ENCODE measurements around the gene HS3ST5. TPM values are rescaled to one million over a fixed set of nuclear protein-coding genes. Genes with fewer than 3 reads are reported as not detected.

HS3ST5 gene
- total and polyA plus RNA-seq, 2 donors (not counting 1 experiment from before 2014, with no cell fraction given) = under 0.01 TPM; not detected in 1

DNA sequence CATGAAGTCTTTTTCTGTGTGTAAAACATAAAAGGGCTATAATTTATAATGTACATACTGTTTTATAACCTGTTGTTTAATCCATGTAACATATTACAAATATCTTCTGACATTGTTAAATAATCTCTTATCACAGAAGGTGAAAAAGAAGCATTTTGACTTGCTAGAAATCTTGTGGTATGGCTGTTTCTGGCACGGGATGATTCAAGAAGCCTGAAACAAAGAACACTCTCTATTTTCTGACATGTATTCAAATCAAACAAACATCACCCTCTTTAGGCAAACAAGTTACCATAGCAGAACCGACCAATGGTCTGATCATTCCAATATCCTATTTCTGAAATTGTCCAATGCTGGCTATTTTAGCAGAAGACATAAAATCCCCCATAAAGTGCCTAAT, 55.4 kb downstream of the HS3ST5 start:
- no peak for TF ChIP-seq EZH2 (IDR thresholded peaks at IDR 0.05; ENCODE audit: low read length, missing control alignments)
- TF ChIP-seq, protein P1, sequence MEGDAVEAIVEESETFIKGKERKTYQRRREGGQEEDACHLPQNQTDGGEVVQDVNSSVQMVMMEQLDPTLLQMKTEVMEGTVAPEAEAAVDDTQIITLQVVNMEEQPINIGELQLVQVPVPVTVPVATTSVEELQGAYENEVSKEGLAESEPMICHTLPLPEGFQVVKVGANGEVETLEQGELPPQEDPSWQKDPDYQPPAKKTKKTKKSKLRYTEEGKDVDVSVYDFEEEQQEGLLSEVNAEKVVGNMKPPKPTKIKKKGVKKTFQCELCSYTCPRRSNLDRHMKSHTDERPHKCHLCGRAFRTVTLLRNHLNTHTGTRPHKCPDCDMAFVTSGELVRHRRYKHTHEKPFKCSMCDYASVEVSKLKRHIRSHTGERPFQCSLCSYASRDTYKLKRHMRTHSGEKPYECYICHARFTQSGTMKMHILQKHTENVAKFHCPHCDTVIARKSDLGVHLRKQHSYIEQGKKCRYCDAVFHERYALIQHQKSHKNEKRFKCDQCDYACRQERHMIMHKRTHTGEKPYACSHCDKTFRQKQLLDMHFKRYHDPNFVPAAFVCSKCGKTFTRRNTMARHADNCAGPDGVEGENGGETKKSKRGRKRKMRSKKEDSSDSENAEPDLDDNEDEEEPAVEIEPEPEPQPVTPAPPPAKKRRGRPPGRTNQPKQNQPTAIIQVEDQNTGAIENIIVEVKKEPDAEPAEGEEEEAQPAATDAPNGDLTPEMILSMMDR (conservative IDR thresholded peaks at IDR 0.05 in 1 of 2, IDR thresholded peaks at IDR 0.05 in 1 of 2; ENCODE audit: low read depth in 1 of 2, low read length in 2 of 2) = no peak

GRCh38 chr6:114286211-114286610, 56.6 kb downstream of the HS3ST5 start:
- no peak overlapping the region for H3K27ac ChIP-seq (ENCODE audit: insufficient read depth, low read length)
- no peaks in the 10 kb centered on the region for H3K9me3 ChIP-seq (ENCODE audit: control insufficient read depth, insufficient read depth, low read depth, low read length)
- H3K4me3 ChIP-seq (replicated peaks in 1 of 4; ENCODE audit: control extremely low read depth in 1 of 4, insufficient read depth in 1 of 4, low read depth in 3 of 4, low read length in 4 of 4) = no peak overlapping the region
- no peaks in the 10 kb centered on the region for H4K20me1 ChIP-seq (ENCODE audit: control insufficient read depth, extremely low read depth, insufficient read depth, low read length)
- no peak overlapping the region for H2AFZ ChIP-seq (ENCODE audit: low read length)
- DNase-seq (ENCODE audit: low read depth in 2 of 2) = no peak
- no peak for TF ChIP-seq EZH2 (IDR thresholded peaks at IDR 0.05; ENCODE audit: low read length, missing control alignments)
- TF ChIP-seq, protein P1 (conservative IDR thresholded peaks at IDR 0.05 in 1 of 2, IDR thresholded peaks at IDR 0.05 in 1 of 2; ENCODE audit: low read depth in 1 of 2, low read length in 2 of 2) = no peak
- no peaks in the 10 kb centered on the region for H3K4me1 ChIP-seq (ENCODE audit: control insufficient read depth, extremely low read depth, insufficient read depth, low read length)
- H3K36me3 ChIP-seq (ENCODE audit: control insufficient read depth, insufficient read depth, low read length) = no peaks in the 10 kb centered on the region
- no peaks in the 10 kb centered on the region for H3K27me3 ChIP-seq (ENCODE audit: control insufficient read depth, insufficient read depth, low read length)
- no peak overlapping the region for H3K9ac ChIP-seq (ENCODE audit: insufficient read depth, low read length)
- H3K4me2 ChIP-seq (ENCODE audit: extremely low read depth, insufficient read depth, low read length) = no peak overlapping the region
- H3K79me2 ChIP-seq (ENCODE audit: control insufficient read depth, insufficient read depth, low read length) = no peaks in the 10 kb centered on the region

More for the DNA sequence above, 55.4 kb downstream of the HS3ST5 start:
- Histone ChIP-seq H3K4me1 (ENCODE audit: control insufficient read depth, extremely low read depth, insufficient read depth, low read length) (no peaks in the 10 kb centered on the region), H4K20me1 (ENCODE audit: control insufficient read depth, extremely low read depth, insufficient read depth, low read length) (no peaks in the 10 kb centered on the region), H3K27me3 (ENCODE audit: control insufficient read depth, insufficient read depth, low read length) (no peaks in the 10 kb centered on the region), H3K9me3 (ENCODE audit: control insufficient read depth, insufficient read depth, low read depth, low read length) (no peaks in the 10 kb centered on the region), H3K27ac (ENCODE audit: insufficient read depth, low read length) (no peak overlapping the region), H3K4me2 (ENCODE audit: extremely low read depth, insufficient read depth, low read length) (no peak overlapping the region), H3K79me2 (ENCODE audit: control insufficient read depth, insufficient read depth, low read length) (no peaks in the 10 kb centered on the region), H3K9ac (ENCODE audit: insufficient read depth, low read length) (no peak overlapping the region), H2AFZ (ENCODE audit: low read length) (no peak overlapping the region), H3K4me3 (replicated peaks in 1 of 4; ENCODE audit: control extremely low read depth in 1 of 4, insufficient read depth in 1 of 4, low read depth in 3 of 4, low read length in 4 of 4) (no peak overlapping the region), H3K36me3 (ENCODE audit: control insufficient read depth, insufficient read depth, low read length) (no peaks in the 10 kb centered on the region)
- no peak for DNase-seq (ENCODE audit: low read depth in 2 of 2)

DNA sequence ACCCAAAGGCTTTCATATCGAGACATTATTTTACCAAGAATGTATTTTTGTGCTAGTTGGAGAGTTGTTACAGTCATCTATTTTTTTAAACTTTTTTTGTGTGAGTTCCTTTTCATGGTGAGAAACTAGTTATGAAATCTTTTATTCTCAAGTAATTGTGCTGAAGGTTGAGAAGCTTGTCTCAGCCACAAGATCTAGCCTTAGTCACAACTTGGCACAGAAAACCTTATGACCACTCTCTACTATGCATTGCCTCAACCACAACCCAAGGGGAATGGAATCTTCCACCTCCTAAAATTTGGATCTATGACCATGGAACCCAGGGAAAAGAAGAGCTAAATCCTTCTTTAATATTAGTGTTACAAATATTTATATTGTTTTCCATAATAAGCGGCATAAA, 58.5 kb downstream of the HS3ST5 start:
- Histone ChIP-seq H3K9me3 (ENCODE audit: control insufficient read depth, insufficient read depth, low read depth, low read length) (no peaks in the 10 kb centered on the region), H3K4me3 (replicated peaks in 1 of 4; ENCODE audit: control extremely low read depth in 1 of 4, insufficient read depth in 1 of 4, low read depth in 3 of 4, low read length in 4 of 4) (no peak overlapping the region), H3K9ac (ENCODE audit: insufficient read depth, low read length) (no peak overlapping the region), H3K4me1 (ENCODE audit: control insufficient read depth, extremely low read depth, insufficient read depth, low read length) (no peaks in the 10 kb centered on the region), H3K27ac (ENCODE audit: insufficient read depth, low read length) (no peak overlapping the region), H3K36me3 (ENCODE audit: control insufficient read depth, insufficient read depth, low read length) (no peaks in the 10 kb centered on the region), H3K27me3 (ENCODE audit: control insufficient read depth, insufficient read depth, low read length) (no peaks in the 10 kb centered on the region), H3K4me2 (ENCODE audit: extremely low read depth, insufficient read depth, low read length) (no peak overlapping the region), H3K79me2 (ENCODE audit: control insufficient read depth, insufficient read depth, low read length) (no peaks in the 10 kb centered on the region), H4K20me1 (ENCODE audit: control insufficient read depth, extremely low read depth, insufficient read depth, low read length) (no peaks in the 10 kb centered on the region), H2AFZ (ENCODE audit: low read length) (no peak overlapping the region)
- DNase-seq (ENCODE audit: low read depth in 2 of 2) = peak; percentile 3 to 82
- TF ChIP-seq, protein P1 (conservative IDR thresholded peaks at IDR 0.05 in 1 of 2, IDR thresholded peaks at IDR 0.05 in 1 of 2; ENCODE audit: low read depth in 1 of 2, low read length in 2 of 2) = no peak
- TF ChIP-seq EZH2 (IDR thresholded peaks at IDR 0.05; ENCODE audit: low read length, missing control alignments) = no peak

Data from fibroblast of lung (primary cell).